GM12875 (cell line): ENCODE results near the gene CDCP2.

Experiments used
- H3K4me3 ChIP-seq: one replicate; pipeline ENCODE4 v1.5.1; 2011; ENCODE audit warnings: low read depth, low read length, control low read depth
- TF ChIP-seq, protein P1 (sequence below): IDR thresholded peaks from 2 replicates; pipeline ENCODE4 v1.5.1; 2011; ENCODE audit warnings: low read depth, mild to moderate bottlenecking, control low read depth, inconsistent platforms, low read length, moderate library complexity, borderline replicate concordance; ENCODE audit not compliant: insufficient read depth

Gene CDCP2

DNA sequence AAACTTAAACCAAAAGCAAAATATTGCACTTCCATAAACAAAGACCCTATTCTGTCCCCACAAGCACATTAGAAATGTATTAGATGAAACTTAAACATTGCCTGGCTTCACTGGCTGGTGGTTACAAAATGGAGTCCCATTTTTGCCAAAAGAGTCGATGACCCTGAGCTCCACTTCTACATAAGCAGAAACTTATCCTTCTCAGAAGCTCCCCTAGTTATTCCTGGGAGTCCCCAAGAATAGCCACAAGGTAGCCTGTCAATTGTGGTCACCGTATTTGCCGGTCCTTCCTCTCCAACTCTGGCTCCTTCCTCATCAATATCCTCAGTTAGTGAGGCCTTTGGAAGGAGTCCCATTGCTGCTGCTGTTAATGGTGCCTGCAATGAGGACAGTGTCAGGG lies 37.3 kb downstream of the CDCP2 start:
- H3K4me3 ChIP-seq: no peak overlapping the region
- TF ChIP-seq, protein P1, sequence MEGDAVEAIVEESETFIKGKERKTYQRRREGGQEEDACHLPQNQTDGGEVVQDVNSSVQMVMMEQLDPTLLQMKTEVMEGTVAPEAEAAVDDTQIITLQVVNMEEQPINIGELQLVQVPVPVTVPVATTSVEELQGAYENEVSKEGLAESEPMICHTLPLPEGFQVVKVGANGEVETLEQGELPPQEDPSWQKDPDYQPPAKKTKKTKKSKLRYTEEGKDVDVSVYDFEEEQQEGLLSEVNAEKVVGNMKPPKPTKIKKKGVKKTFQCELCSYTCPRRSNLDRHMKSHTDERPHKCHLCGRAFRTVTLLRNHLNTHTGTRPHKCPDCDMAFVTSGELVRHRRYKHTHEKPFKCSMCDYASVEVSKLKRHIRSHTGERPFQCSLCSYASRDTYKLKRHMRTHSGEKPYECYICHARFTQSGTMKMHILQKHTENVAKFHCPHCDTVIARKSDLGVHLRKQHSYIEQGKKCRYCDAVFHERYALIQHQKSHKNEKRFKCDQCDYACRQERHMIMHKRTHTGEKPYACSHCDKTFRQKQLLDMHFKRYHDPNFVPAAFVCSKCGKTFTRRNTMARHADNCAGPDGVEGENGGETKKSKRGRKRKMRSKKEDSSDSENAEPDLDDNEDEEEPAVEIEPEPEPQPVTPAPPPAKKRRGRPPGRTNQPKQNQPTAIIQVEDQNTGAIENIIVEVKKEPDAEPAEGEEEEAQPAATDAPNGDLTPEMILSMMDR: no peak

DNA sequence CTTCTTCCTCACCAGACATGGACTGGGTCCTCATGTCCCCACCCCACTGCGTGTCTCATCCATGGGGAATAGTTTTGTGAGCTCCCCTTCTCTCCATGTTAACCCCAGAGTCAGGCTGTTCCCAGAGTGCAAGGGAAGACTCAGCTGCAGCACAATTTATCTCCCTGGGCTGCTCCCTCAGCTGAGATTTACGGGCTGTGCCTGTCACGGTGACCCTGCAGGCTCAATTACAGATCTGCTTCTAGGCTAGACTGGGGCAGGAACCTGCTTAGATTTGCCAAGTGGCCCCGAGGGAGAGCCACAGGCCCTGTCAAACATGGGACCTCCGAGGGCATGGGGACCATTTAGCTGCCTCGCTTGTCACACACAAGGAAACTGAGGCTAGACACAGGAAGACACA lies 37.8 kb downstream of the CDCP2 start:
- TF ChIP-seq, protein P1: no peak
- no peak overlapping the region for H3K4me3 ChIP-seq

DNA sequence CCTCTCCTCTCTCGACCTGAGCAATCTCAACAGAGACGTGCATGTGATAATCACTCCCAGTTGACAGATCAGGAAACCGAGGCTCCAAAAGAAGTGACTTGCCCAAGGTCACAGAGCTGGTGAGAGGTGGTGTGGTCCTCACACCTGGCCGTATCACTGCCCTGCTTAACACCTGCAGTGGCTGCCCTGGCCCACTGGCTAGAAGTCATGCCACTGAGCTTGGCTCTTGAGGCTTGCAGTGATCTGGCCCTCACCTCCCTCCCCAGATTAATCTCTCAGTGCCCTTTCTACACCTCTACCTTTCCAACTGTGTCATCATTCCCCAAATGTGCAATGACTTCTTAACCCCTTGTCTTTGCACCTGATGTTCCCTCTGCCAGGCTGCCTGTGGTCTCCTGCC lies 38.8 kb downstream of the CDCP2 start:
- H3K4me3 ChIP-seq: no peak overlapping the region
- TF ChIP-seq, protein P1: no peak

DNA sequence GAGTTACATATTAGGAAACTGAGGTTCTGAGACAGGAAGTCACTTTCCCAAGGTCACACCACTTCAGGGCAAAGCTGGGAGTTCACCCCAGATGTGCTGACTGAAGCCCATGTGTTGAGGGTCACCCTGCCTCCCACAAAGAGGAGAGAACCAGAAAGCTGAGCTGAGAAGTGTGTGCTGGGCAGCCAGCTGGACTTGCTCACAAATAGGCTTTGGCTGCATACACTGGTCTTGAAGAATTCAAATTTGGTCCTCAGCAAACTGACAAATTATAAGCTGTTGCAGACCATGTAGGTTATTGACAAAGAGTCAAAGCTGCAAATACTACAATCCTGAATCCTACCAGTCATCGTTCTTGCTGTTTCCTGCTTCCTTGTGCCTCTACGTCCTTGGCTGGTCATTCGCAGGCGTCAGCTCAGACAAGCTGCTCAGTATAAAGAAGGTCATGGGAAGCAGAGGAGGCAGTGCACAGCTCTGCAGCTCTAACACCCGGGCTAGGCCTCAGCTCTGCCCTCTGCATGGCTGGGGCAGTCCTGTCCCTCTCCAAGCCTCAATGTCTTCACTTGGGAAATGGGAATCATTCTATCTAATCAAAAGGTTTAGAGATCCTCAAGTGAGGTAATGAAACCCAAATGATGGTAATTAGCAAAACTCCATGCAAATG lies 40.0 kb downstream of the CDCP2 start:
- H3K4me3 ChIP-seq: no peak overlapping the region

DNA sequence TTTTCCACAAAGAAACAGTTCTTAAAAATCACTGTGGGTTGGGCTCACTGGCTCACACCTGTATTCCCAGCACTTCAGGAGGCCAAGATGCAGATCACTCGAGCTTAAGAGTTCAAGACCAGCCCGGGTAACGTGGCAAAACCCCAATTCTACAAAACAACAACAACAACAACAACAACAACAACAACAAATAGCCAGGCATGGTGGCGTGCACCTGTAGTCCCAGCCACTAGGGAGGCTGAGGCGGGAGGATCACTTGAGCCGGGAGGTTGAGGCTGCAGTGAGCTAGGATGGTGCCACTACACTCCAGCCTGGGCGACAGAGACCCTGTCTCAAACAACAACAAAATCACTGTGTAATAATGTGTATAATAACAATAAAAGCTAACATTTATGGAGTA lies 40.8 kb downstream of the CDCP2 start:
- no peak overlapping the region for H3K4me3 ChIP-seq
- TF ChIP-seq, protein P1: no peak

More for the DNA sequence above, 40.0 kb downstream of the CDCP2 start:
- TF ChIP-seq, protein P1: no peak

DNA sequence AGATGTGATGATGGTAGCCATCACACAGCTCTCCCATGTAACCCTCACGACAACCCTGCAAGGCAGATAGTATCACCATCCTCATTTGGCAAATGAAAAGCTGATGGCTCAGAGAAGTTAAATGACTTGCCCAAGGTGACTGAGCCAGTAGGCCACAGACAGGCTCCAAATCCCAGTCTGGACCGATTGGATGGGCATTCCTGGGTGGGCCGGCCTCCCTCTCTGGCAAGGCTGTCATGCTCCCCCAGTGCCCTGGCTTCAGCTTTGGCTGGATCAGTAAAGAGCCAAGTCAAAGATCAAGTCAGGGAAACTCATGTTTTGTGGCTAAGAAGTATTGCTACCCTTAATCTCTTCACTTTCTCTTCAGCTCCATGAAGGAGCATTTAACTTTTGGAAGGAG lies 41.2 kb downstream of the CDCP2 start:
- H3K4me3 ChIP-seq: no peak overlapping the region
- TF ChIP-seq, protein P1: no peak

DNA sequence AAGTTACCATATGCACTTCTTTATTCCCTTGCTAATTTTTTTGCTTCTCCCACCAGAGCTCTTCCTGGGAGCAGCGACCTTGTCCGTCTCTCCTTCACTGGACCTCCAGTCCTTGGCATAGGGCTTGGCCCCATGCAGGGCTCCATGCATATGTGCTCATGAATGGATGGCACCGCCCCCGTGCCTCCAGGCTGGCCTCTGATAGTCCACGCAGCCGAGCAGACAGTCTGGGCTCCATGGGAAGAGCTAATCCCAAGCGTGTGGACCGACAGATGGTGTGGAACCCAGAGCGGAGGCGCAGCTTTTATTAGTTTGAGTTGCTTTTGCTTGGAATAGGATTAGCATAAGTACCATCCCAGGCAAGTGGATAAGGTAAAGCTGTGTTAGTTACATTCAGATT lies 41.8 kb downstream of the CDCP2 start:
- TF ChIP-seq, protein P1: no peak
- no peak overlapping the region for H3K4me3 ChIP-seq
